Activated T-helper 1 cell treated with anti-CD3 and anti-CD28 coated beads, Interleukin-2, amount 50 U/mL, for 16 hours (primary cell): ENCODE measurements around the gene AQP4.

Source experiments
- DNase-seq, 2 donors: peaks; one replicate each; pipeline ENCODE4 v3.0.0-alpha.2; 2020; ENCODE audit warnings: low read depth in 1 of 2, low spot score in 1 of 2

The AQP4 gene

GRCh38 chr18:26865557-26865956, at the start of gene AQP4:
AQP4 (minus strand) TSS chr18:26865707; CDS start chr18:26865689, 18 bp downstream.
- DNase-seq = no peak

- DNase-seq = no peak
Observed at GRCh38 chr18:26911840-26912239, 46.3 kb upstream of the AQP4 start.

GRCh38 chr18:26909599-26910290, 44.2 kb upstream of the AQP4 start:
- DNase-seq = no peak

- DNase-seq = no peak
Observed at GRCh38 chr18:26908906-26909305, 43.4 kb upstream of the AQP4 start.

DNA sequence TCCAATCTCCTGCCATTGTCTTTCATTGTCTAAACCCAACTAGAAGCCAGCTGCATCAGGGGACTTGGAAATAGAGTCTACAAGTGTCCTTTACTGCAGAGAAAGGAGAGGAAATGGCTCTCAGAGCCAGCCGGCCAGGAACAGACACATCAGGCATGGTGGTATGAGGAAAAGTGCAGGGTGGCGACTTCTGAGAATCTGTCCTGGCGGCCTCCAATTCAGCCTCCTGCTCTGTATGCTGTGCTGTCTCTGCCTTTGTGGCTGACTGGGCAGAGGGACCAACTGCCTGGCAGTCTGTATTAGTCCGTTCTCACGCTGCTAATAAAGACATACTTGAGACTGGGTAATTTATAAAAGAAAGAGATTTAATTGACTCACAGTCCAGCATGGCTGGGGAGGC, 36.8 kb upstream of the AQP4 start:
- no peak for DNase-seq

DNA sequence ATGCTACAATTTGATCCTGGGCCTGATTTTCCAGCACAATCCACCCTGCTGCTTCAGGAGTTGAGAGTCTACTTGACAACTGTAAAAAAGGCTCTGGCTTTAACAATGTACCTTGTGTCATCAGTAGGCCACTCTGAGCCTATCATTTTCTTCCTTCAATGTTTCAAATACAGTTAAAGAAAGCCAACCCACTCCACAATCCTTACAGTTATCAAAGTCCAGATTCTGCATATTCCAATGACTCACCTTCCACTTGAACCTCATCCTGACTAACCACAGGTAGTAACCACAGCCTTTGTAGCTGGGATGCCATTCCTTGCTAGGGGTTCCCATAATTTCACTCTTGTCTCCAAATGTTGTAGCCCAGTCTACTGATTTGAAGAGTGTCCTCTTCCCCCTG, 35.5 kb upstream of the AQP4 start:
- no peak for DNase-seq

DNA sequence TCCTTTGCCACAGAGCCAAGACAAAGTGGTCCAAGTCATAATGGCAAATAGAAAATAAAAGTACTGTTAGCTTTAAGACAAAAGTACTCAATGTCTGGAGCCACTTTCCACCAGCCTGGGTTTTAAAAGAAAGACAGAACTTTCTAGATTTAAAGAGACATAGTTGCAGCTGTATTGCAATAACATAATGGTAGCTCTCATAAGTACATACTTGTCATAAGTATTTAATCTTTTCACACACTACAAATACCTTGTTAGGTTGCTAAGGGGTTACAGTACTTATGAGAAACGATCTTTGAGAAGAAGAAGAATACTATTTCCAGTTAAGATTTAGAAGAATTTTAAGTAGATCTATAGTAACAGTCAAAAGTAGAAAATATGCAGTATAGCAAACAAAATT, 28.9 kb upstream of the AQP4 start:
- DNase-seq = no peak

DNA sequence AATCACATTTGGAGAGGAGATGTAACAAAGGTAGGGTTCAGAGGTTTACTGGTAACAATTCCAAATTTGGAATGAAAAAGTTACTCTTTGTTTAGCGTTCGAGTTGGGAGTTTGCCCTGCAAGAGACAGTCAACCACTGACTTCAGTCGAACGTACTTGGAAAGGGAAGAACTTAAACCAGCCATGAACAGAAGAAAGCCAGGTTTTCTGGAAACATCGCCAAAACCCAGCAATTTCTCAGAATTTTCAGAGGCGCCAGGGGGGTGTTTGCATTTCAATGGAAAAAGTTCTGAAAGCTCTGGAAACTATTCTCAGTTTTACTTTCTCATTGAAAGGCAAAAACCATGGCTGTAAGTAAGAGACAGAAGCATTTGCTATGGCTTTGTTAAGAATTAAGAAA, 28.5 kb upstream of the AQP4 start:
- DNase-seq = no peak

DNA sequence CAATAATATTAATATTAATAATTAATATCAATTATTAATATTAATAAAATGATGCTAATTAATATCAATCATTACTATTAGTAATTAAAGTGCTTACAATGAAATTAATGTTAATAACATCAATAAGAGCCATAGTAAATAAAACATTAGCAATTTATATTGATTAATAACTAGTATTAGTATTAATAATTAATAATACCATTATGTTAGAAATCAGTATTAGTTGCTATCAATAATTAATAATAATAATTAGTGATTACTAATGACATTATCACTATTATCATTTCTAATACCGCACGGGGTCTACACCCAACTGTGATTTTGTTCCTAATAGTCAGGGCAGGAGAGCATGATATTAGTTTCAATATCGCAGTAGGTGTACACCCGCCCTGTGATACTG, 22.8 kb upstream of the AQP4 start:
- DNase-seq = no peak

GRCh38 chr18:26875040-26875654, 9.6 kb upstream of the AQP4 start:
- DNase-seq = no peak

GRCh38 chr18:26874283-26874682, 8.8 kb upstream of the AQP4 start:
- DNase-seq = no peak

DNA sequence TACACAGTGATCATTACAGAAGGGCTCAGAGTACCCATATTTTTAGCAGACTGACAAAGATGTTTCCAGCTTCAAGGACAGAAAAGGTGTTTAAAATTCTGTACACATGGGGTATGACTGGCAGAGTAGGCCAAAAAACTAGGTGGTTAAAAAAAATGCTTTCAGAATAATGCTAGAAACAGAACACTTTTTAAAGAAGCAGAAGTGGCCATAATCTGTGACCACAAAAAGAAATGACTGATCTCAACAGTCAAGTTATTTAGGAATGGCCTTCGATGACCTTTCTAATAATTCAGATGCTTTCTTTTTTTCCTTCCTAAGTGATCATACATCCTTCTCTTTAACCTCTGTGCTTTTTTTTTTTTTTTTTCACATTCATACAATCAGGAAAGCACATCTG, 4.1 kb upstream of the AQP4 start:
- no peak for DNase-seq

DNA sequence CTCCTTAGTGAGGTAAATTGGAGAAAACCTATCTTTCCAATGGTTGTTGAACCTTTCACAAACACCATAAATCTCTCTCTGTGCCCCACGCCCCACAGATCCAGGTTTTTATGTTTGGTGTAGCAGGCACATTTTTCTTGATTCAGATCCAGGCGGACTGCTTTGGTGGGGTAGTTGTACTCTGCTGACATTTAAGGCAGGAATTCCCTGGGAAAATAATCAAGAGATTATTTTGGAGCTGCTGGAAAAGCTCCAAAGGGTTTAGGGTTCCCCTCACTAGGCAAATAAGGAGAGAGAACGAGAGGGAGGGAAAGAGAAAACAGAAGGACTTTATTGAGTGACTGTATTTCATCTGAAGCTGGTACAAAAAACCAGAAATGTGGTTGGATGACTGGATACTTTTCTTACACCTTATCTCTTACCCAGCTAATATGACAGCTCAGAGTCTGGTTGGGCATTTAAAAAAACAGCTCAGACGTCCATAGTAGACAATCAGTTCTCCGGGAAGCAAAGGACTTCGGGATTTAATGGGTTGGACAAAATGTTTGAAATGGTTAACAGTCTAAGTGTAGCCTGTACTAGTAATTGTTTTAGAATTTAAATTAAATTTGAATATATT, 3.6 kb upstream of the AQP4 start:
- no peak for DNase-seq

- no peak for DNase-seq
Observed at GRCh38 chr18:26867471-26867870, 2.0 kb upstream of the AQP4 start.

DNA sequence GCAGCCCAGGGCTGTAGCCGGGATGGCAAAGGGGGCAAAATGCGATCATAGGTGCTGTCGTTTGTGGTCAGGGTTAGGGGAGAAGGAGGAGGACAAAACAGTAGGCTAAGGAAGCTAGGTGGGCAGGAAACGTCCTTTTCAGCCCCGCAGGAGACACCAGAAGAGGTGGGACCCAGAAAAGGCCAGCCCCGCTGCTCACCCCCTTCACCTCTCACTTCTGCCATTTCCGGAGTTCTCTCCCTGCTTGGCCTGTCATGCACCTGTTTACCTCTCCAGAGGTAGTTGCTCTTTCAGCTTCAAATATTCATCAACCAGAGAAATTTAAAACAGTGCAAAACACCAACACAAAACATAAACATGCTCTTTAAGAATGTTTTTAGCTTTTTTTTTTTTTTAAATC, 849 bp downstream of the AQP4 start:
- DNase-seq = no peak

DNA sequence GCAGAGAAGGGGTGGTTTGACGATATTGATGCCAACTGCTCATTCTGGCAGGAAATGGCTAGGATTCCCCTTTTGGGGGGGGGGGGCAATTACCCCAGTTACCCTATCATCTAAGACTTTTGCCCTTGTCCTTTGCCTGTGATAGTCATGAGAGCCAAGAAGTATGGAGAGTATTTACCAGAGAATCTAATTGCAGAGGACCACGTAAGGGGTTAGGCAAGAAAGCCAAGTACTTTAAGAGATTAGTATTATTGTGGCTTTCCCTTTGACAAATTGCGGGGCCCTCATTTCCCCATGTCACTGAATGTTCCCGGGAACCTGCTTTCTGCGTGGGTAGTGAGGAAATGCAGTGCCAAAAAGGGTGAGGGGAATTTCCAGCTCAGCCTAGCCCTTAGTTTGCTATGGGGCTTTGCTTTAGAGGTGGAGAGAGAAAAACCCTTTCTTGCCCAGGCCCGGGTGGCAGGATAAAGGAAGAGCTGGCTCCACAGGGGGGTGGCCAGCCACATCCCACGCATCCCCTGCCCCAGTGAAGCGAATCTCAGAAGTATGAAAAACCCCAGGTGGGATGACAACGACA, 1.5 kb downstream of the AQP4 start:
- DNase-seq = no peak

- no peak for DNase-seq
Observed at GRCh38 chr18:26863122-26863879, 2.2 kb downstream of the AQP4 start.

DNA sequence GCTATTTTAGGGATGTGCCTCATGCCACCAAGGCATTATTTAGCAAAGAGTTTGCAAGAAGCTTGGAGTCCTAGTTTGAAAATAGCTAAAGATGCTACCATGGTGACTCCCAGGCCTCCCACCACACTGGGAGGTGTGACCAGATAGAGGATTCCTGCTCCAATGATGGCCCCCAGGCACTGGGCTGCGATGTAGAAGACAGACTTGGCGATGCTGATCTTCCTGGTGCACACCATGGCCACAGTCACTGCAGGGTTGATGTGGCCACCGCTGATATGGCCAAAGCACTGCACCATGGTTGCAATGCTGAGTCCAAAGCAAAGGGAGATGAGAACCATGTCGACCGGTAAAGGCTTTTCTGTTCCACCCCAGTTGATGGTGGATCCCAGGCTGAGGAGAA, 3.4 kb downstream of the AQP4 start:
- no peak for DNase-seq

- DNase-seq = no peak
Observed at GRCh38 chr18:26854292-26854881, 11.1 kb downstream of the AQP4 start.

DNA sequence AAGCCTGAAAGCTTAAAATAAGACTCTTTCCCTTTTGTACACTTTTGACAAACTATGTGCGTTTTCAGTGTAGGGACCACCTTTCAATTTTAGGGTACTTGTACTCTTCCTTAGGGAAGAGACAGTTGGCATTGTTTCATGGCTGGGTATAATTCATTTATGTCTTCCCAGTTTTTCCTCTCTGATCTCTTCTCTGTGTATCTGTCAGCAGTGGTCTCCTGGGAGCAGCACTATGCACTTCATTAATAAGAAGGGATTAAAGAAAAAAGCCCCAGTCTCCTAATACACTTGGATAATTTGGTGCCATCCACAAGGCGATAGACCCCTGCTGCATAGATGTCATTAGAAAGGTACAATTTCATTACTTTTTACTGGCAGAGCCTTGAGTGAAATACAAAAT, 12.1 kb downstream of the AQP4 start:
- no peak for DNase-seq

DNA sequence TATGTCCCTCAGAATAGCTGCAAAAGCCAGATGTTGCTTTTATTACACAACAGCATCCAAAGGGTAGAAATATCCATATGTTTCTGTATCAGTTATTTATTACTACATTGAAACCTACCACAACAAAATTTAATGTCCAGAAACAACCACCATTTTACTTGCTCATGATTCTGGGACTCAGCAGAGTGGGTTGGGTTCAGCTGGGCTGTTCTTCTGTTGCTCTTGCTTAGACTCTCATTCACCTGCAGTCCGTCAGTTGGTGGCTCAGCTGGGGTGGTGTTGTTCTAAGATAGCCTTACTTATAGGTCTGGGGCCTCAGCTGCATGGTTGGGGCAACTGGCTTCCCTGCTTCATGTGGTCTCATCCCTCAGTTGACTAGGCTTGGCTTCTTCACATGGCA, 21.7 kb downstream of the AQP4 start:
- DNase-seq = no peak
